Lower leg skin (tissue), 3 donors: ENCODE data around the gene SEC24D.

ENCODE experiments used
- CTCF ChIP-seq, 3 donors: fragments of 450-650 bp; IDR thresholded peaks; one replicate each; pipeline ENCODE4 v1.5.1; 2016; ENCODE audit warnings: antibody characterized with exemption in 3 of 3, mild to moderate bottlenecking in 3 of 3, moderate library complexity in 2 of 3
- POLR2A ChIP-seq, 2 donors: fragments of 450-650 bp; IDR thresholded peaks; one replicate each; pipeline ENCODE4 v1.6.1; 2016 to 2017; ENCODE audit warnings: antibody characterized with exemption in 2 of 2, mild to moderate bottlenecking in 1 of 2, moderate library complexity in 1 of 2

DNA sequence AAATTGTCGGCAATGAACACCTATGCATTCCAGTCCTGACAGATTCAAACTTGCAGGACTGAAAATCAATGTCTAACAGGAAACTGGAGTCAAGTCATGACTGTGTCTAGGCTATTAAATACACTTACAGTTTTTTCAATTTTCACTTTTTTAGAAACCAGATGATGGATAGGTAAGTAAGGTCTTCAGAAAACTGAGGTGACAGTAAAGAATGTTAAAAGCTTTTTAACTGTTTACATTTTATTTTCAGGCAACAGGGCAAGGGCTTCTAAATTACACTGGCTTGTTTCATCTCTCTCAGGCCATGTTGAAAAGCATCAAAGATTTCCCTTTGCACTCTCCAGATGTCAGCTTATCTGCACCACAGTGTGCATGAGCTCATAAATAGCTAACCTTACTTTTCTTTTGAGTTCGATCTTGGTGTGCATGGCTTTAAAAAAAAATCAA, 65.2 kb downstream of the SEC24D start:
- TF ChIP-seq CTCF (IDR thresholded peaks at IDR 0.05) (no peak), POLR2A (IDR thresholded peaks at IDR 0.05) (no peak)
